Esophagus muscularis mucosa (tissue), 3 donors: ENCODE results near the gene FRRS1L.

ENCODE experiments used
- CTCF ChIP-seq, 3 experiments: fragments of 200-600 bp in 2 of 3; fragments of 450-650 bp in 1 of 3; sonication (generic) in 2 of 3; IDR thresholded peaks; one replicate each; pipeline ENCODE4 v1.5.1; 2017 to 2019; ENCODE audit warnings: antibody characterized with exemption in 3 of 3, mild to moderate bottlenecking in 2 of 3, moderate library complexity in 1 of 3
- POLR2AphosphoS5 ChIP-seq, 2 donors: sonication (generic); formaldehyde crosslinking; IDR thresholded peaks; one replicate each; pipeline ENCODE4 v1.6.1; 2017; ENCODE audit warnings: antibody characterized with exemption in 2 of 2

DNA sequence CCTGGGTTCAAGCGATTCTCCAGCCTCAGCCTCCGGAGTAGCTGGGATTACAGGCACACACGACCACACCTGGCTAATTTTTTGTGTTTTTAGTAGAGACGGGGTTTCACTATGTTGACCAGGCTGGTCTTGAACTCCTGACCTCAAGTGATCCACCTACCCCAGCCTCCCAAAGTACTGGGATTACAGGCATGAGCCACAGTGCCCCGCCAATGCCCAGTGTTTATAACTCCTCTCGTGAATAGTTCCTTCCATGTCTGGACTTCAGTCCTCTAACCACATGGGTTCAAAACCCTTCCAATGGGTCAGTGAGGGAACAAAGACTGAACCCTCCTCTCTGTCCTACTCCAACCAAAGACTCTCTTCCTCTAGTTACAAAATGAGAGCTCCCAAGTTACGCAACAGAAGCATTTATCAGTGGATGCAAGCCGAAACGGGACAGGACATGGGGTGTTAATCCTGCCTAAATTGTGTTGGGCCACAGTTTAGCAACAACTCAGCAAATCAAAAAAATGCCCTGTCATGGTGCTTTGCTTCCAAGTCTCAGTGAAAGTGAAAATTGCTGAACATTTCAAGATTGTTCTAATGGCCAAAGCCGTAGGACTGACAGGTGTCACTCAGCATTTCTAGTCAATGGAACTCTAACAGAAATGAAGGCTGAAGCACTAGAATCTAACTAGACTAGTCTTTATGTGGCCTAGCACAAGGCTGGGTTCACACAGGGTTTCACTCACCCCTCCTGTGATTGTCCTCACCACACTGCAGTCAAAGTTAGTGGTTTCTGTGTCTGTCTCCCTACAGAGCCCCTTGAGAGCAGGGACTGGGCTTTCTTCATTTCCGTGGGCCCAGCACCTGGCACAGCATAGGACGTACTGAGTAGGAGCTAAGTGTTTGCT is 44.1 kb downstream of the FRRS1L start:
- TF ChIP-seq CTCF (IDR thresholded peaks at IDR 0.05) (no peak), POLR2AphosphoS5 (IDR thresholded peaks at IDR 0.05) (no peak)
